T-helper 17 cell (primary cell): ENCODE data around the gene ST3GAL3. TPM values are rescaled to one million over a fixed set of nuclear protein-coding genes. Genes with fewer than 3 reads are reported as not detected.

Experiments used
- ATAC-seq: fragments of 150-1000 bp; cut with Tn5 transposase; 2 replicates; pipeline ENCODE4 v1.10.0; 2021; ENCODE audit warnings: mild to moderate bottlenecking, moderate library complexity
- DNase-seq, 3 donors: peaks; one replicate each; pipeline versions ENCODE4 v3.0.0 to v3.0.0-alpha.2; 2020 to 2021
- H3K9me3 ChIP-seq: one replicate; pipeline ENCODE4 v1.7.0; 2013; ENCODE audit warnings: low read length, mild to moderate bottlenecking; ENCODE audit not compliant: control insufficient read depth, poor library complexity, severe bottlenecking
- H3K27ac Mint-ChIP-seq: one replicate; pipeline ENCODE4 v1.8.0; 2022; ENCODE audit warnings: mild to moderate bottlenecking, moderate library complexity, mixed read lengths
- H3K27me3 Mint-ChIP-seq: one replicate; pipeline ENCODE4 v1.8.0; 2022; ENCODE audit warnings: mixed read lengths
- H3K36me3 Mint-ChIP-seq: one replicate; pipeline ENCODE4 v1.8.0; 2022; ENCODE audit warnings: low read depth, mixed read lengths
- H3K4me1 Mint-ChIP-seq: one replicate; pipeline ENCODE4 v1.8.0; 2022; ENCODE audit warnings: mild to moderate bottlenecking, mixed read lengths
- H3K4me3 Mint-ChIP-seq: one replicate; pipeline ENCODE4 v1.8.0; 2022; ENCODE audit warnings: mild to moderate bottlenecking, moderate library complexity, mixed read lengths
- total RNA-seq, 4 donors: library from RNA in 2 of 4; stranded (reverse) in 2 of 4; gene quantifications; one replicate each; pipeline ENCODE4 v1.2.3 and lab custom pipeline; 2022 to 2026

The ST3GAL3 gene
- 10 to 100 TPM; 19.8 to 24.9 TPM for total RNA-seq
- 3.6 to 6.2 reads per million in 2 donors for total RNA-seq (lab: John Stamatoyannopoulos, UW)

- H3K27me3 Mint-ChIP-seq, result no peaks in the 10 kb centered on the region
- peaks cover 7% of the 10 kb centered on the region for H3K36me3 Mint-ChIP-seq
- DNase-seq (peak; percentile 83 to 87 (median 84)), ATAC-seq (peak; percentile 99)
- peak within 1 kb of the TSS; percentile 88 for H3K4me3 Mint-ChIP-seq
- H3K9me3 ChIP-seq, result no peaks in the 10 kb centered on the region
- peaks cover 17% of the 10 kb centered on the region for H3K4me1 Mint-ChIP-seq
- H3K27ac Mint-ChIP-seq, result peak within 1 kb of the TSS; percentile 78
These were observed at the start of gene ST3GAL3 for GRCh38 chr1:43707190-43708001. Gene ST3GAL3, plus strand, starts transcription at chr1:43707536. Its CDS starts 28,727 bp downstream, at chr1:43736263.

- Mint-ChIP-seq H3K27me3 (no peaks in the 10 kb centered on the region), H3K4me3 (no peak overlapping the region), H3K4me1 (peaks cover 9% of the 10 kb centered on the region), H3K36me3 (peaks cover 8% of the 10 kb centered on the region), H3K27ac (peak overlapping the region; percentile 57)
- no peaks in the 10 kb centered on the region for H3K9me3 ChIP-seq
- ATAC-seq (no peak), DNase-seq (no peak)
These were observed 47.8 kb upstream of the ST3GAL3 start for GRCh38 chr1:43659212-43660166.

- DNase-seq, result no peak
- Mint-ChIP-seq H3K4me3 (no peak overlapping the region), H3K36me3 (peaks cover 8% of the 10 kb centered on the region), H3K27ac (peak overlapping the region; percentile 57), H3K4me1 (peaks cover 8% of the 10 kb centered on the region), H3K27me3 (no peaks in the 10 kb centered on the region)
- no peak for ATAC-seq
- no peaks in the 10 kb centered on the region for H3K9me3 ChIP-seq
These were observed 47.0 kb upstream of the ST3GAL3 start for GRCh38 chr1:43660355-43660754.

- no peaks in the 10 kb centered on the region for H3K9me3 ChIP-seq
- Mint-ChIP-seq H3K4me1 (peaks cover 16% of the 10 kb centered on the region), H3K27me3 (no peaks in the 10 kb centered on the region), H3K4me3 (no peak overlapping the region), H3K36me3 (peaks cover 16% of the 10 kb centered on the region), H3K27ac (no peak overlapping the region)
- ATAC-seq (no peak), DNase-seq (no peak)
These were observed 43.0 kb upstream of the ST3GAL3 start for GRCh38 chr1:43664369-43664768.

GRCh38 chr1:43666608-43667007, 40.7 kb upstream of the ST3GAL3 start:
- ATAC-seq, result no peak

GRCh38 chr1:43668956-43669355, 38.4 kb upstream of the ST3GAL3 start:
- DNase-seq (no peak), ATAC-seq (no peak)
- Mint-ChIP-seq H3K27ac (no peak overlapping the region), H3K4me1 (peaks cover 20% of the 10 kb centered on the region), H3K27me3 (no peaks in the 10 kb centered on the region), H3K4me3 (no peak overlapping the region), H3K36me3 (peaks cover 13% of the 10 kb centered on the region)
- H3K9me3 ChIP-seq, result no peaks in the 10 kb centered on the region

More at GRCh38 chr1:43666608-43667007, 40.7 kb upstream of the ST3GAL3 start:
- H3K4me3 Mint-ChIP-seq, result no peak overlapping the region
- peaks cover 15% of the 10 kb centered on the region for H3K4me1 Mint-ChIP-seq
- no peaks in the 10 kb centered on the region for H3K9me3 ChIP-seq
- H3K36me3 Mint-ChIP-seq, result peaks cover 16% of the 10 kb centered on the region
- H3K27ac Mint-ChIP-seq, result no peak overlapping the region
- no peak for DNase-seq
- no peaks in the 10 kb centered on the region for H3K27me3 Mint-ChIP-seq

- no peak overlapping the region for H3K4me3 Mint-ChIP-seq
- DNase-seq (no peak), ATAC-seq (no peak)
- H3K4me1 Mint-ChIP-seq, result peaks cover 17% of the 10 kb centered on the region
- H3K27ac Mint-ChIP-seq, result no peak overlapping the region
- H3K9me3 ChIP-seq, result no peaks in the 10 kb centered on the region
- peaks cover 13% of the 10 kb centered on the region for H3K36me3 Mint-ChIP-seq
- H3K27me3 Mint-ChIP-seq, result no peaks in the 10 kb centered on the region
These were observed 37.5 kb upstream of the ST3GAL3 start for GRCh38 chr1:43669878-43670277.

GRCh38 chr1:43671193-43671592, 36.1 kb upstream of the ST3GAL3 start:
- no peaks in the 10 kb centered on the region for H3K27me3 Mint-ChIP-seq
- ATAC-seq (no peak), DNase-seq (no peak)
- peaks cover 23% of the 10 kb centered on the region for H3K4me1 Mint-ChIP-seq
- H3K4me3 Mint-ChIP-seq, result no peak overlapping the region
- H3K9me3 ChIP-seq, result no peaks in the 10 kb centered on the region
- peaks cover 17% of the 10 kb centered on the region for H3K36me3 Mint-ChIP-seq
- H3K27ac Mint-ChIP-seq, result peak overlapping the region; percentile 81

- no peak for DNase-seq
- no peaks in the 10 kb centered on the region for H3K9me3 ChIP-seq
- H3K4me3 Mint-ChIP-seq, result no peak overlapping the region
- peak overlapping the region; percentile 81 for H3K27ac Mint-ChIP-seq
- H3K27me3 Mint-ChIP-seq, result no peaks in the 10 kb centered on the region
- peaks cover 23% of the 10 kb centered on the region for H3K4me1 Mint-ChIP-seq
- no peak for ATAC-seq
- peaks cover 17% of the 10 kb centered on the region for H3K36me3 Mint-ChIP-seq
These were observed 35.6 kb upstream of the ST3GAL3 start for GRCh38 chr1:43671626-43672330.

- no peaks in the 10 kb centered on the region for H3K9me3 ChIP-seq
- Mint-ChIP-seq H3K36me3 (peaks cover 16% of the 10 kb centered on the region), H3K27ac (no peak overlapping the region), H3K4me3 (no peak overlapping the region), H3K27me3 (no peaks in the 10 kb centered on the region), H3K4me1 (peaks cover 27% of the 10 kb centered on the region)
- ATAC-seq (no peak), DNase-seq (no peak)
These were observed 34.1 kb upstream of the ST3GAL3 start for GRCh38 chr1:43673261-43673660.

- no peaks in the 10 kb centered on the region for H3K27me3 Mint-ChIP-seq
- H3K4me1 Mint-ChIP-seq, result peaks cover 18% of the 10 kb centered on the region
- H3K4me3 Mint-ChIP-seq, result no peak overlapping the region
- H3K9me3 ChIP-seq, result no peaks in the 10 kb centered on the region
- ATAC-seq, result no peak
- H3K36me3 Mint-ChIP-seq, result peaks cover 14% of the 10 kb centered on the region
- no peak for DNase-seq
- H3K27ac Mint-ChIP-seq, result peak overlapping the region; percentile 89
These were observed 28.4 kb upstream of the ST3GAL3 start for GRCh38 chr1:43678940-43679339.

- no peaks in the 10 kb centered on the region for H3K27me3 Mint-ChIP-seq
These were observed 23.8 kb upstream of the ST3GAL3 start for GRCh38 chr1:43683560-43683959.

GRCh38 chr1:43686801-43687200, 20.5 kb upstream of the ST3GAL3 start:
- Mint-ChIP-seq H3K27ac (no peak overlapping the region), H3K36me3 (peaks cover 13% of the 10 kb centered on the region)

More at GRCh38 chr1:43683560-43683959, 23.8 kb upstream of the ST3GAL3 start:
- peaks cover 7% of the 10 kb centered on the region for H3K4me1 Mint-ChIP-seq
- H3K36me3 Mint-ChIP-seq, result peaks cover 17% of the 10 kb centered on the region
- no peak overlapping the region for H3K4me3 Mint-ChIP-seq
- ATAC-seq, result no peak
- no peak overlapping the region for H3K27ac Mint-ChIP-seq
- no peak for DNase-seq
- no peaks in the 10 kb centered on the region for H3K9me3 ChIP-seq

More at GRCh38 chr1:43686801-43687200, 20.5 kb upstream of the ST3GAL3 start:
- Mint-ChIP-seq H3K4me1 (peaks cover 2% of the 10 kb centered on the region), H3K4me3 (no peak overlapping the region), H3K27me3 (no peaks in the 10 kb centered on the region)
- no peaks in the 10 kb centered on the region for H3K9me3 ChIP-seq
- no peak for DNase-seq
- no peak for ATAC-seq
